ENCODE data around the gene TMEM190.
"Not testable (repeated sequence)": the region's sequence is repeated elsewhere in the genome, so short reads cannot be mapped to it uniquely, and the experiment has no call there.

The TMEM190 gene

DNA sequence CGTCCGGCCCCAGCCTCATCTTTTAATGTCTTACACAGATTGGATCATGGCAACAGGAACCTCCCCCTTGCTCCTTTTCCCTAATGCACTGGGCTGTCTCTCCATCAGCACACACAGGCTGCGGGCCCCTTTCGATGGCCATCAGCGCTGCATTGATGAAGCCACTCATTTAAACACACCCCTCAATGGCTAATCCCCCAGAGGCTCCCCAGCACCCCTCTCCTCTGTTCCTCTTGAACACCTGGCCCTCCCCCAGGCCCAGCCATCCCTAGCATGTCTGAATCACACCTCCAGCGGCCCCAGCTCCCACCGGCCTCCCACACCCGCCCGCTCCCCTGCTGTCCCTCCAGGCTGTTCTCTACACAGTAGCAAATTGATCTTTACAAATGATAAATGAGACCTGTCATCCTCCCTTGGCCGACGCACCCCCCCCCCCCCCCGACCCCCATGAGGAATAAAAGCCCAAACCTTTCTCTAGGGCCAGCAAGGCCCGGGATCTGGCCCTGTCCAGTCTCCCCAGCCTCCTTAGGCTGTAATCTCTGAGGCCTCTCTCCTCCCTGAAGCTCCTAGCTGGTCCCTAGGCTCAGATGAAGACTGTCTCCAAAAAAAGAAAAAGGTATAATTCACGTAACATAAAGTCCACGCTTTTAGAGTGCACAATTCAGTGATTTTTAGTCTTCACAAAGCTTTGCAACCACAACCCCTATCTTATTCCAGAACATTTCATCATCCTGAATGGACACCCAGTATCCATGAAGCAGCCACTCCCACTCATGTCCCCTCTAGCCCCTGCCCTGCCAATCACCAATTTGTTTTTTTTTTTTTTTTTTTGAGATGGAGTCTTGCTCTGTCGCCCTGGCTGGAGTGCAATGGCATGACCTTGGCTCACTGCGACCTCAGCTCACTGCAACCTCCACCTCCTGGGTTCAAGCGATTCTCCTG lies 16.5 kb downstream of the TMEM190 start:
- TF ChIP-seq, protein P1, sequence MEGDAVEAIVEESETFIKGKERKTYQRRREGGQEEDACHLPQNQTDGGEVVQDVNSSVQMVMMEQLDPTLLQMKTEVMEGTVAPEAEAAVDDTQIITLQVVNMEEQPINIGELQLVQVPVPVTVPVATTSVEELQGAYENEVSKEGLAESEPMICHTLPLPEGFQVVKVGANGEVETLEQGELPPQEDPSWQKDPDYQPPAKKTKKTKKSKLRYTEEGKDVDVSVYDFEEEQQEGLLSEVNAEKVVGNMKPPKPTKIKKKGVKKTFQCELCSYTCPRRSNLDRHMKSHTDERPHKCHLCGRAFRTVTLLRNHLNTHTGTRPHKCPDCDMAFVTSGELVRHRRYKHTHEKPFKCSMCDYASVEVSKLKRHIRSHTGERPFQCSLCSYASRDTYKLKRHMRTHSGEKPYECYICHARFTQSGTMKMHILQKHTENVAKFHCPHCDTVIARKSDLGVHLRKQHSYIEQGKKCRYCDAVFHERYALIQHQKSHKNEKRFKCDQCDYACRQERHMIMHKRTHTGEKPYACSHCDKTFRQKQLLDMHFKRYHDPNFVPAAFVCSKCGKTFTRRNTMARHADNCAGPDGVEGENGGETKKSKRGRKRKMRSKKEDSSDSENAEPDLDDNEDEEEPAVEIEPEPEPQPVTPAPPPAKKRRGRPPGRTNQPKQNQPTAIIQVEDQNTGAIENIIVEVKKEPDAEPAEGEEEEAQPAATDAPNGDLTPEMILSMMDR (conservative IDR thresholded peaks at IDR 0.05; ENCODE audit: control insufficient read depth, insufficient read depth, low read depth, low read length): no peak
- H3K4me3 ChIP-seq (ENCODE audit: control insufficient read depth, low read depth, low read length): no peak overlapping the region
- DNase-seq (ENCODE audit: low read depth): no peak

DNA sequence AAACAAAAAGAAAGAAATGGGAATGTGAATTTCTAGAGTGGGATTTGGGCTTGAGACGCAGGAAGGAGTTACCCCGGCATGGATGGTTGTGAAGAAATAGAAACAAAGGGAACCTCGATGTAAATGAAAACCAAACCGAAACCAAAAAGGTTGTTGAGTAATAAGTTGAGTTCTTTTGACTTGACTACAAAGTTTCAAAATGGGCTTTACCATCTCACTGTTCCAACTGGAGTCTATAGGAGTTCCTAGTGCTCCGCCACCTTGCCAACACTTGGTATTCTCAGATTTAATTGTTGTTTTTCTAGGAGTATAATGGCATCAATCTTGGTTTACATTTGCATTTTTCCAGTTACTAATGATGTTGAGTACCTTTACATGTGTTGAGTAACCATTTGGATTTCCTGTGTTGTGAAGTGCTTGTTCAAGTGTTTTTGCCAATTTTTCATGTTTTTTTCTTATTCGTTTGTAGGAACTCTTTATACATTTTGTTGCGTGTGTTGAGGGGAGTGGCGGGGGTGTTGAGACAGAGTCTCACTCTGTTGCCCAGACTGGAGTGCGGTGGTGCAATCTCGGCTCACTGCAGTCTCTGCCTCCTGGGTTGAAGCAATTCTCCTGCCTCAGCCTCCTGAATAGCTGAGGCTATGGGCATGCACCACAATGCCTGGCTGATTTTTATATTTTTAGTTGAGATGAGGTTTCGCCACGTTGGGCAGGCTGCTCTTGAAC lies 21.7 kb downstream of the TMEM190 start:
- H3K4me3 ChIP-seq (ENCODE audit: control insufficient read depth, low read depth, low read length): no peak overlapping the region
- TF ChIP-seq, protein P1 (conservative IDR thresholded peaks at IDR 0.05; ENCODE audit: control insufficient read depth, insufficient read depth, low read depth, low read length): no peak
- no peak for DNase-seq (ENCODE audit: low read depth)

DNA sequence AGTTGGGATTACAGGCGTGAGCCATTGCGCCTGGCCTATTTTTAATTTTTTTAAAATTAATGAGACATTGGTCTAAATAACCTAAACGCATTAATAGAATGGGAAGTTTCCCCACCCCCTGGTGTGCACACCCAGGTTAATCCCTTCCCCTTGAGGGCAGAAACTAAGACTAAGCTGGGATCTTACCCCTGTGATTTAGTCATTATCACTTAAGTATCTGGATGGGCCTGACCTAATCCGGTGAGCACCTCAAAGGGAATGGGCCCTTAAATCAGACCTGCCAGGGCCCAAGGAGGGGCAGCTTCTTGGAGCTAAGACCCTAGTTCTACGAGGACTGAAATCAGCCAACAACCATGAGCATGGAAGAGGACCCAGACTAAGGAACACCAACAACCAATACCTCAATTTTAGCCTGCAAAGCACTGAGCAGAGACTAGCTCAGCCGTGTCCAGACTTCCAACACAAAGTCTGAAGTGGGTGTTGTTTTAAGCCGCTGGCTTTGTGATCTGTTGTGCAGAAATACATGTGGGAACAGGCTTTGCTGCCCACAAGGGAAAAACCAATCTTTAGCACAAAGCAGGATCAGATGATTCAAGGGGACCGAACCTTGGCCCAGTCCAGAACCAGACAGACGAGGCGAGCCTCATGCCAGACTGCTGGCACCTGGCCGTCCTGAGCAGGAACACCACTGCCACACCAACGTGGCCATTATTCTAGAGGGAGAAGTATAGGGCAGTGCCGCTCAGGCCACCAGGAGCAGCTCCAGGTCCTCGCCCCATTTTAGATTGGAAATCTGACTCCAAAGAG lies 23.9 kb downstream of the TMEM190 start:
- TF ChIP-seq, protein P1 (conservative IDR thresholded peaks at IDR 0.05; ENCODE audit: control insufficient read depth, insufficient read depth, low read depth, low read length): no peak
- H3K4me3 ChIP-seq (ENCODE audit: control insufficient read depth, low read depth, low read length): no peak overlapping the region
- DNase-seq (ENCODE audit: low read depth): no peak

DNA sequence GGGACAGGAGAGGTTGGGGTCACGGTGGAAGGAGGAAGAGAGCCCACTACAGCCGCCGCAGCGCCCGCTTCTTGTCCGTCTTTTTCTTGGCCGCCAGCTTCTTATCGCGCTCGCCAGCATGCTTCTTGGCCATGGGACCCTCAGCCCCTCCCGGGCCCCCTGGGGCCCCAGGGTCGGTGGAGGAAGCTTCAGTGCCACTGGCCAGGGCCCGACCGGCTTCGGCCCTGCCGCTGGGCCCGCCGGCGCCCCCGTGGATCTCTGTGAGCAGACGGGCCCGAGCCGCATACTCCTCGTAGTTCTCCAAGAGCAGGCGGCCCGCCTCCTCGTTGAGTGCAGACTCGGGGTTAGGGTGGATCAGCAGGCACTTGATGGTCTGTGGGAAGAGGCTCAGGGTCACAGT lies 24.8 kb downstream of the TMEM190 start:
- H3K4me3 ChIP-seq (ENCODE audit: control insufficient read depth, low read depth, low read length); DNase-seq (ENCODE audit: low read depth): not testable (repeated sequence)

DNA sequence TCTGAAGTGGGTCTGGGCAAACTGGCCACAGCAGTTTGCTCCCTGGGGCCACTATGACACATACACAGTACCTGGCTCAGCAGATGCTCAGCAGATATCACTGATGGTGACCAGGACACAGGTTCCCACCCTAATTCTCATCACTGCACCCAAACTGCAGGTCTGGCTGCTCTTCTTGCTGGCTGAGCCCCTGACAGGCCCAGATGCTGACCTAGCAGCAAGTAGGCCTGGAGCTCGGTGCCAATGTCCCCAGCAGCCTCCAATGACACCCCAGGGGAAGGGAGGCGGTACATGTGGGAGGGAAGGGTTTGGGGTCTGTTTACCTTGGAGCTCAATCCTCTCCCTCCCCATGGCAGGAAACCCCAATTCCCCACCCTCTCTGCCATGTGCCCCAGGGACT lies 25.9 kb downstream of the TMEM190 start:
- H3K4me3 ChIP-seq (ENCODE audit: control insufficient read depth, low read depth, low read length): no peak overlapping the region
- TF ChIP-seq, protein P1 (conservative IDR thresholded peaks at IDR 0.05; ENCODE audit: control insufficient read depth, insufficient read depth, low read depth, low read length): no peak
- DNase-seq (ENCODE audit: low read depth): no peak

DNA sequence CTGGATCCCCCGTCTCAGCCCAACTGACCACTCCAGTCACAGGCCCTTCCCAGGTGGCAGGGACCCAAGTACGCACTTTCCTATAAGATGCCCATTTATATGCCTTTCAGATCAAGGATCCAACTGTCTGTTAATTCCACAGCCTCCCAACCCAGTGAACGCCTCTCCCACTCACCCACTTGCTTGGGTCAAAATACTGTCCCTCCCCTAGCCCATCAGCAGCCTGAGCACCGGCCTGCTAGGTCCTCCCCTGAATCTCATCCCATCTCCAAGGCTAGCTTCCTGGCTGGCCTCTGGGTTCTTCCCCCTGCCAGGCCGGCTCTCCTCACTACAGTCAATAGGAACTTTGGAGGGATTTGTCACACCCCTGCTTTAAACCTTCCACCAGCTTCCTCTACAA lies 29.0 kb downstream of the TMEM190 start:
- TF ChIP-seq, protein P1 (conservative IDR thresholded peaks at IDR 0.05; ENCODE audit: control insufficient read depth, insufficient read depth, low read depth, low read length): no peak
- H3K4me3 ChIP-seq (ENCODE audit: control insufficient read depth, low read depth, low read length): peak overlapping the region; percentile 78
- DNase-seq (ENCODE audit: low read depth): no peak
